Stimulated activated CD8-positive, alpha-beta memory T cell treated with anti-CD3 and anti-CD28 coated beads, Interleukin-15, amount 100 ng/mL, for 1 hour (primary cell): ENCODE measurements around the gene GPR50.

Experiments used
- DNase-seq: peaks from one replicate; pipeline ENCODE4 v3.0.0-alpha.2; 2020; ENCODE audit warnings: low read depth

The GPR50 gene

DNA sequence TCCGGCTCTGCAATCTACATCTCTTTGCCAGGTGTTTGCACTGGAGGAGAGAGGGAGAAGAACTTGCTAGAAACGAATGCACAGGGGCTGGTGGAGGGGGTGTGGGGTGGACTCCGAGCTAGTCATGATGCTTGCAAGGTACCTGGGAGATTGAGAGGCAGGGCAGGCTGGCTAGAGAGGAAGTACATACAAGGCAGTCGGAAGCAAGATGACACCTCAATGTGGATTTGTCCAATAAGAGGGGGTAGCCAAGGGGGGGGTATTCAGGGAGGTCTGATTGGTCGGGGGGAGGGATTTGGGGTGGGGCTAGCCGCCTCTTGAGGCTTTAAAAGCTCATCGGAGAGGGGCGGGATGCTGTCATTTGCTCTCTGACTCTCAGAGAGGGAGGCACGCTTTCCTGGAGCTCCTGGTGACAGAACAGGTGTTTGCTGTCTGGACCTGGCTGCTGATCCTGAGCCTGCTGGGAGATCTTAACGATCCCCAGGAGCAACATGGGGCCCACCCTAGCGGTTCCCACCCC is at the start of gene GPR50:
Gene GPR50, plus strand, starts transcription at position 354 of the 520 bp plus-strand sequence. Its CDS starts 138 bp downstream, at position 492.
- DNase-seq: no peak

DNA sequence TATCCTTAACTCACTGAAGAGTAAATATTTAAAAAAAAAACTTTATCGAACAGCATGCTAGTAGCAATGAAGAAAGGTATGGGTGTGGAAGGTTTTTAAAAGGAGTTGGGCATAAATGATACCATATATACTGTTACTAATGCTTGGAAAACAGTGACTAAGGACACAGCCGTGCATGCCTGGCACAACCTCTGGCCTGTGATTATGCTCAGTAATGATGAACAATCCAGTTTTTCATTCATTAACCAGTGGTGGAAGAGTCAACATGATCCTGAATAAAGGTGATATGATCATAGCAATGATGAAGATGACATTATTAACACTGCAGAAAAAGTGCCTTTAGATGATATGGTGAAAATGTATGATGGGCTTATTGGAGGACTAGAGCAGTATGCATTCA is 43.9 kb upstream of the GPR50 start:
- no peak for DNase-seq

DNA sequence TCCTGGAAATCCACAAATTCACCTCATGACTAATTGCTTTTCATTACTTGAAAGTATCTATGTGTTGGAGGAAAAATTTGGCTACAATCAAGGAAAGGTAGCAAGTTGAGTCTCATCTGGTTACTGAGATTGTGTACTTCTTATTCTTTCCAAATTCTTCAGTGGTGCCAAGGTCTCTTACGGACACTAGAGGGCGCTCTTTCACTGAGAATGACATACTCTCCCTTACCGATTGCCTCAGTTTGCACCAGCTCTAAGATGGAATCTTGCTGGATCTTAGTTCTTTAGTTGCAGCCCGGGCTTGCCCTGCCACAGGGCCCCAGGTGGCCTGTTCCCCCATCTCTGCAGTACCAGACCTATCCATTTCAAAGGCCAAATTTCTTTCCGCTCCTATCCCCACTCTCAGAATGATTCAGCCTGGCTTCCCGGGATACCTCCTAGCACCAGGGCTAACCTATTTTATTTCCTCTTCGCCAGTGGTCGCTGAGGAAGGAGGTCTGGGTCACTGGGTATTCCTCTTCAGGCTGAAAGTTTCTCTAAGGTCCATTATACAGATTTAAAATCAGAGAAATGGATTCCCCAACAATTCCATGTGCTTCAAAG is 24.6 kb upstream of the GPR50 start:
- DNase-seq: no peak

DNA sequence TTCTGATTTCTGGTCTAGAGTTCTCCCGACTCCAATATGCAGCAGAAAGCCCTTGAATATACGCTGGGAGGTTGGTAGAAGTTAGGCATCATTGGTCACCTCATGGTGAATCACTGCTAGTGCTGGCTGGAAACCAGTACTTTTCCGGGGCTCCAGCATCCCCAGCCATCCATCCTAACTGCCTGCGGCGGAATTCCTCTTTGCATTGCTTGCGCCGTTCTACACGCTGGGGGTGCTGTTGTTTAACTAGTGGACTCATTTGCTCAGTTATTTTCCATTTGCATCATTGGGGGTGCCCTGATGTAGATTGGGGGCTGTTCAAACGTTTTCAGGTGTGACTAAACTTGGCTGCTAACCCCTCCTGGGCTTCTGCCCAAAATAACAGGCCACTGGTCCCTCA is 23.3 kb upstream of the GPR50 start:
- no peak for DNase-seq

DNA sequence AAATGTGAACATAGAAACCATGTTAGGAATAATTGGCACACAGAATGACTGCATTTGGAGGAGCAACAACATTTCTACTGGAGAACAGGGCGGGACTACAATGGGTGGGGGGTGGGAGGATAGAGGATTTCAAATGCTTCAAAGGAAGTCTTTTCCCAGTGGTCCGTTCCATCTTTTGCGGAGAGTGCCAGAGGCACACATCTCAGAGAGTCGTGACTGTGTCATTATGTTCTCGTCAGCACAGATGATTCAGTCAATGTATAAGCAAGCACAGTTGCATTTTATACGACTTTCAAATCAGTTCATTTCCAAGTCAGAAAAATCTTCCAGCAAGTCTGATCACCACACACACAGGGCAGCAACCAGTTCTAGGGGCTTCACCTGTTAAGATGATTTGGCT is 22.7 kb upstream of the GPR50 start:
- DNase-seq: no peak

DNA sequence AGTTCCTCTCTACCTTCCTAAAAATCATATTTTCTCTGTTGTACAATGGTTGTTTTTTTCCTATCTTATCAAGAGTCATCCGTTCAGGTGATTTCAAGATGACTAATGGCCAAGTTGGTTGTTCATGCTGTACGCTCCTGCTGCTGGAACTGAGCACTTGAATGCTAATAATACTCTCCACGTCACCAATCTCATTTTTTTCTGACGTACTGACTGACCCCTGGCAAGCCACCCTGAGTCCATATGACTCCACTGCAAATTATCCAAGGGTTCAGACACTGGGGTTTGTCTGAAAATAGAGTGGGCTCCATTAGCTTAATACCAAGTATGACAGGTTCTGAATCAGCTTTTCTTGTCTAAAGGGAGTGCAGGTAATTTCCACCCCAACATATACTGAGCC is 21.1 kb upstream of the GPR50 start:
- no peak for DNase-seq

DNA sequence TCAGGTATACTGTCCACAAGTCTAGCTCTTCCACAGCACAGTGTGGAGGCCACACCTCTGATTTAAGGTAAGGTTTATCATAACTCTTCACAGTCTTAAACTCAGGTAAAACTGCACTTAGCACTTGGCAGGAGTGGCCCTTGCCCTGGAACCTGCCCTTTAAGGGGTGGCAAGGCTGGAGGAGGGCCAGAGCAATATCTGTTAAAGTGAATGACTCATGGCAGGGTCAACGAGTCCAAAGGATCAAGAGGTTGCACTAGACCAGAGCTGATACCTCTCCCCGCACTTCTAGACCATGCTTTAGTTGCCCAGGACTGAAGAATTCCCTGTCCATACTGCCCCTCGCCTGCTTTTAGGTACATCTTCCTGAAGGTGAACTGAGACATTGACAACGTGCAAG is 14.7 kb upstream of the GPR50 start:
- no peak for DNase-seq

DNA sequence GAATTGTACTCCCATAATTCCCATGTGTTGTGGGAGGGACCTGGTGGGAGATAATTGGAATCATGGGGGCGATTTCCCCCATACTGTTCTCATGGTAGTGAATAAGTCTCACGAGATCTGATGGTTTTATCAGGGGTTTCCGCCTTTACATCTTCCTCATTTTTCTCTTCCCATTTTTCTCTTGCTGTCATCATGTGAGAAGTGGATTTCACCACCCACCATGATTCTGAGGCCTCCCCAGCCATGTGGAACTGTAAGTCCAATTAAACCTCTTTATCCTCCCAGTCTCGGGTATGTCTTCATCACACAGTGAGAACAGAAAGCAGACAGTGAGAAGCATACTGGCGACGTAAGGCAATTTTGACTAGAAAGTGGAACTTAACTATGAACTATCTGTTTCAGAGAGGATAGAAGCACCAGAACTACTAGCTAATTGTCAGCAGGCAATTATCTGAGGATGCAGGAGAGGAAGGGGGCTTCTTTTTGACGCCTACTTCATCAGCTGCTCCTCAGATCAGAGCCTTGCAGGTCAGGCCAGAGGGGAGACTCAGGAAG is 8.5 kb upstream of the GPR50 start:
- DNase-seq: no peak

DNA sequence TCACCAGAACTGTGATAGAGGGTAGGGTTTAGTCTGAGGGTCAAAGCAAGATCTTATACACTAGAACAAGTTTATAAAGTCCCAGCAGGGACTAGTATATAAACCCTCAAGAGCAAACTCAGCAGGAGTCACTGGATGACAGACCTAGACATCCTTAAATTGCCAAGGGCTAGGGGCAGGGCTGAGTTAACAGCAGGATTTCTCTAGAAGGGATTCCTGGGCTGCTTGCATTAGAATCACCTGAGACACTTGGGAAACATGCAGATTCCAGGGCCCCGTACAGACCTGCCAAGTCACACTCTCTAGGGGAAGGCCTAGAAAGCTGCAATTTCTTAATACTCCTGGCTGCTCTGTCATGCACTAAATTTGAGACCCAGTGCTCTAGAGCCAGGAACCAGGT is 6.6 kb upstream of the GPR50 start:
- no peak for DNase-seq

DNA sequence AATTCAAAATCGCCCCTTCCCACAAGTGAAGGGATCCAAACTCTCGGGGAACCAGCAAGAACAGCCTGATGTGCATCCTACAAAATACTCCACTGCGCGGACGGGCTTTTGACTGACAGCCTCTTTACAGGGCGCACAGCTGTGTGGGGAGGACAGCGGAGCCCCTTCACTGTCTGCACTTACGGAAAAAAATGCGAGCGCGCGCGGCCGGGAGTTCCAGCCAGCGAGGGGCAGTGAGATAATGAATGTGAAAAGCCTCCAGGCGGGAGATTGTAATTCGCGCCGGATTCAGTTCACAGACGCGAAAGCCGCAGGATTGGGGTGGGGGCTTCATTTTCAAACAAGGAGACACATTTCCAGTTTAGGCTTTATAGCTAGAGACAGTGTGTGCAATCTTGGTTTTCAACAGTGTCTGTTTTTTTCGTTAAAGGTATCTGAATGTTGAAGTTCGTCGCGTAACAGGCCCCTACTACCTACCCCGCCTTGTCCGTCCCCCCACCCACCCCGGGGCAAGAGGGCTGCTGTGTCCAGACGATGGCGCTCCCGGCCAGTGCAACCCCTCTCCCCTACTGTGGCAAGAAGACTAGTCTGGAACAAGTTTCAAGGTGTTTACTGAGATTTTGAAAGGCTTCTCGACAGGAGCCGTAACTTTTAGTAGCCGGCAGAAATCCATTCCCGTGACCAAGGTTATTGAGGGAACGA is 1.7 kb upstream of the GPR50 start:
- DNase-seq: no peak

DNA sequence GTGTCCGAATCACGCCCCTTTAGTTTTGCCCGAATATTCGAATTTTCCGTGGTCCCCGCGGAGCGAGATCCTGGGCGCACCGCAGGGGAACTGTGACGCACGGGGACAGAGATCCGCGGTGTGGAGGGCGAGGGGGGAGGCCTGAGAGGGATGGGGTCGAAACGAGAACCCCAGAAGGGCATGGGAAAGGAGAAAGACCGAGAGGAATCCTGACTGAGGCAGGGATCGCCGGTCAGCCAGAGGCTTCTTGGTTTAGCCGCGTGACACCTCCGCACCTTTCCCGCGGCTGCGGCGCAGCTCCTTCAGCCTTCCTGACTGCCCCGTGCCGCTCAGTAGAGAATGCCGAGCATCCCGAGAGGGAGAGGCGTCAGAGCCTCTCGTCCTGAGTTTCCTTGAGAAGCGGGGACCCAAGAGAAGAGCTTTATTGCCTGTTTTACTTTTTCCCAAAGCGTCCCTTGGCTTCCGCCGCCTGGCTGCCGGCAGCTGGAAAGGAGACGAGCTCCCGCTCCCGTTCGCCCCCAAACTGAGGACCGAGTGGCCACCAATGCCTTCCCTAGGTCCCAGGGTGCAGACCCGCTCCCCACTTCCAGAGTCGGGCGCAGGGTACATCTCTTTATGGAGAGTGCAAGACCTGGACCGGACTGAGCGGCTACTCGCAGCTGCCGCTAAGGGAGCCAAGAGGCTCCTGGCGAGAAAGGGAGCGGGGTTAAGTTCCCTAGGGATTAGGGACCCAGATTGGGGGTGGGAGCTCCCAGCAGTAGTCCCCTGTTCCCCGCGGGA is 911 bp upstream of the GPR50 start:
- no peak for DNase-seq

DNA sequence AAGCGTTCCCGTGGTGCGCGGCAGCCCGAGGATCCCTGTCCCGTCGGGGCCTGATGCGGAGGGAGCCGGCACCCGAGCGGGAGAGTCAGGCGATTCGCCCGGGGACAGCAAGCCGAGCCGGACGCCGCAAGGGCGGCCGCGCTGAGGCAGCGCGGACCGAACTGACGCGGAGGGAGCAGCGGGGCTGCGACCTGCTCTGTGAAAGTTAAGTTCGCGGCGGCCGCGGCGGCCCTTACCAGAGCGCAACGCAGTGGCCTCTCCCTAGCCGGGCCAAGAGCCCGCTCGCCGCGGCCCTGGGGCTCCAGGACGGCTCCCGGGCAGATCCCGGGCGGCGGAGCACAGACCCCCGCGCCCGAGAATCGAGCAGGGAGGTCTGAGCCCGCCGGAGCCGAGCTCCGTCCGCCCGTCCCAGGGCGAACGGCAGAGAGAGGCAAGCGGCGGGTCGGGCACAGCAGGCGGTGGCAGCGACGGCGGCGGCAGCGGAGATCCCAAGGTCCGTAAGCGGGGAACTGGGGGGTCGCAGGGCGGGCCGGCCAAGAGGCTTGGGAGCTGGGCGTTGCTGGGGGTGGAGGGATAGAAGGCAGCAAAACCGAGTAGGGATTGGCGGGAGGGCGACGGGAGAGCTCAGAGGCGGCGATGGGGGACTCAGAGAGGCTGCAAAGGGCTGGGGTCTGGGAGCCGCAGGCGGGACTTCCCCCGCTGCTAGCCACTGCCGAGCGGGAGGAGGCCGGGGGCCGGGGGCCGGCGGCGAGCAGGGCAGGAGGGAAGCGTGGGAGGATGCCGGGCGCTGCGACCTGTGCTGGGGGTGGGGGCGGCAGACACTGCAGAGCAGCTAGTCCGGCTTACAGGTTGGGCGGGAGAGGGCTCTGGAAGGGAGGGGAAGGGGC is 1.0 kb downstream of the GPR50 start:
- no peak for DNase-seq

DNA sequence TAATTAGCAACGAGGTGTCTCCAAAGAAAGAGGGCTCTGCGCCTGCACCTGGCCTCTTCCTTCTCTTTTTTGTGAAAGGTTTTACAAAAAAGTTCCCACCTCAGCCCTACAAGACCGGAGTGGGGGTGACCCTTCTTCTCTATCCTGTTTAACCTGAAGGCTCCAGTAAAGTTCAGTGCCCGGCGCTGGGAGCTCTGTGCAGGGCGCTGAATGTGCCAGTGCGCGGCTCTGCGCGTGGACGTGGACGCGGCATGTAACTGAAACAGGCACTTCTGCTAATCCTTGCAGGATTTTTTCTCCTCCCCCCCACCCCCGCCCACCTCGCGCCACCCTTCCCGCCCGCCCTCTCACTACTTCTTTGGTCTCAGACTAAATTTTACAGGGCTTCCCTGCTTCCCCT is 2.4 kb downstream of the GPR50 start:
- DNase-seq: no peak

DNA sequence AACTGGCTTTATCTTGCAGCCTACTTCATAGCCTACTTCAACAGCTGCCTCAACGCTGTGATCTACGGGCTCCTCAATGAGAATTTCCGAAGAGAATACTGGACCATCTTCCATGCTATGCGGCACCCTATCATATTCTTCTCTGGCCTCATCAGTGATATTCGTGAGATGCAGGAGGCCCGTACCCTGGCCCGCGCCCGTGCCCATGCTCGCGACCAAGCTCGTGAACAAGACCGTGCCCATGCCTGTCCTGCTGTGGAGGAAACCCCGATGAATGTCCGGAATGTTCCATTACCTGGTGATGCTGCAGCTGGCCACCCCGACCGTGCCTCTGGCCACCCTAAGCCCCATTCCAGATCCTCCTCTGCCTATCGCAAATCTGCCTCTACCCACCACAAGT is 4.0 kb downstream of the GPR50 start:
- no peak for DNase-seq

DNA sequence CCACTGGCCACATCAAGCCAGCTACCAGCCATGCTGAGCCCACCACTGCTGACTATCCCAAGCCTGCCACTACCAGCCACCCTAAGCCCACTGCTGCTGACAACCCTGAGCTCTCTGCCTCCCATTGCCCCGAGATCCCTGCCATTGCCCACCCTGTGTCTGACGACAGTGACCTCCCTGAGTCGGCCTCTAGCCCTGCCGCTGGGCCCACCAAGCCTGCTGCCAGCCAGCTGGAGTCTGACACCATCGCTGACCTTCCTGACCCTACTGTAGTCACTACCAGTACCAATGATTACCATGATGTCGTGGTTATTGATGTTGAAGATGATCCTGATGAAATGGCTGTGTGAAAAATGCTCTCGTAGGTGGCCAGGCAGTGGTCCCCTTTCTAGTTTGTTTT is 4.7 kb downstream of the GPR50 start:
- DNase-seq: no peak

DNA sequence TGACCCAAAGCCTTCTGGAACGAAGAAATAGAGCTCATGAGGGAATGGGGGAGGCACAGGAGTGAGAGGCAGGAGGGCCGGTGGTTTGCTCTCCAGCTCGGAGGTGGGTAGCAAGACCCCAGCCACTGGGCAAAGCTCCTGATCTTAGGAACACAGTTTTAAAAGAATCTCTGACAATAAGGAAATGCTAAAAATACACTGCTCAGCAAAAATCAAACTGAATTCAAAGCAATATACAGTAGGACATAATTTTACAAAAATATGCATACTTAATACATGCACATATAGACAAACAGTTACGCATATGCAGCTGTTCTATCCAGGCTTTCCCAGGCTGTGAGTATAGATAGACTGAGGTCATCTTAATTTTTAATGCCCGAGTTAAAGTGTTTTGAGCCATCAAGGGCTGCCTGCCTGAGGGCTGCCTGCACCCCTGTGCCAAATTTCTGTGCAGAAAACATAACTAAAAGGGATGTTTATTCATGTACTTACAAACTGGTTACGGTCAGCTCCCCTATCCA is 6.9 kb downstream of the GPR50 start:
- no peak for DNase-seq

DNA sequence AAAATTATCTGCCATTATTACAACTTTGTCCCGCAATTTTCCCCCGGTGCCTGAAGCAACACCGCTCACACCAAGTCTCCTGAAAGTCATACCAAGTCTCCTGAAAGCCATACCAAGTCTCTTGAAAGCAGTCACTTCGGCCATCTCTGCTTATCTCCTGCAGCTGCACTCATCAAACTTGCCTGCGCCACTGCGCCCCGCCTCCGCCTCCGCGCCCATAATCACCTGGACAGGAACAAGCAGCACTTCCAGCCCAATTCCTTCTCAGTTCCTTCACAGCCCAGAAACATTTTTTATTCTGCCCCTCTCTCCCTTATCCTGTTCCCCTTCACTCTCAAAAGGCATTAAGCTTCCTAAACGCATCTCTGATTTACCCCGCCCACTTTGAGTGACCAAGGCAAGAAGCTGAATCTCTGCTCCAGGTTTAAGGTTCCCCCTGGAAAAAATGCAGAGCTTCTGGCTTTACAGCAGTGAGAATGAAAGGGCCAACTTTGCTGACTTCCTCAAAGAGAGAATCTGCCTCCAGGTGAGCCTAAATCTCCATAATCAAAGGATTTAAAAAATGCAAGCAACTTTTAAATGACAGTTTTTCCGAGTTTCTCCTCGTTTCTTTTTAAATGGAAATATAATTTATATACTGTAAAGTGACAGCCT is 7.7 kb downstream of the GPR50 start:
- DNase-seq: no peak

DNA sequence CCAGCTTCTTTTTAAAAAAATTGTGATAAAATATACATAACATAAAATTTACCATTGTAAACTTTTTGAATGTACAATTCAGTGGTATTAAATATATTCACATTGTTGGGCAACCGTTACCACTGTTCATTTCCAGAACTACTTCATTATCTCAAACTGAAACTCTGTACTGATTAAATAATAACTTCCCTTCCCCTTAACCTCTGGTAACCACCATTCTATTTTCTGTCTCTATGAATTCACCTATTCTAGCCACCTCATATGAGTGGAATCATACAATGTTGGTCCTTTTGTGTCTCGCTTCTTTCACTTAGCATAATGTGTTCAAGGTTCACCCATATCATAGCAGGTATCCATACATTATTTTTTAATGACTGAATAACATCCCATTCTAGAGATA is 8.3 kb downstream of the GPR50 start:
- DNase-seq: no peak

DNA sequence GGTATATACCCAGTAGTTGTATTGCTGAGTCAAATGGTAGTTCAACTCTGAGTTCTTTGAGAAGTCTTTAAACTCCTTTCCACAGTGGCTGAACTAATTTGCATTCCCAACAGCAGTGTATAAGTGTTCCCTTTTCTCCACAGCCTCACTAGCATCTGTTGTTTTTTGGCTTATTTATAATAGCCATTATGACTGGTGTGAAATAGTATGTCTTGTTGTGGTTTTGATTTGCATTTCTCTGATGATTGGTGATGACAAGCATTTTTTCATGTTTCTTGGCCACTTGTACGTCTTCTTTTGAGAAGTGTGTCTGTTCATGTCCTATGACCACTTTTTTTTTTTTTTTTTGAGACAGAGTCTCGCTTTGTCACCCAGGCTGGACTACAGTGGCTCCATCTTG is 30.5 kb downstream of the GPR50 start:
- DNase-seq: no peak

DNA sequence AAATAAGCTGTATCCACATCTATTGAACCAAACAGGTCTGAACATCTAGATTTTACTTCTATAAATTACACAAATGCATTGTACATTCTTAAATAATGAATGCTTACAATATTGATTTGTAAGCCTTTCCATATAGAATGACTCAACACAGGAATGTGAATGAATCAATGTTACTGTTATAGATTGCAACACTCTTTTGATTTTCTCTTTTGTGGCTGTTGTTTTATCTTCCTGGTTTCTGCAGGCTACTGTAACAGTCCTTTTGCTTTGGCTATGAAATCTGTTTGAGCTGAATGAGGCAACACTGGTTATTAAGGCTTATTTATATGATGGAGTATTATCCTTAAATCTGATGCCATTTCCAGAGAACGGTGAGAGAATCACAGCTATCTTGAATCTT is 49.5 kb downstream of the GPR50 start:
- DNase-seq: no peak

DNA sequence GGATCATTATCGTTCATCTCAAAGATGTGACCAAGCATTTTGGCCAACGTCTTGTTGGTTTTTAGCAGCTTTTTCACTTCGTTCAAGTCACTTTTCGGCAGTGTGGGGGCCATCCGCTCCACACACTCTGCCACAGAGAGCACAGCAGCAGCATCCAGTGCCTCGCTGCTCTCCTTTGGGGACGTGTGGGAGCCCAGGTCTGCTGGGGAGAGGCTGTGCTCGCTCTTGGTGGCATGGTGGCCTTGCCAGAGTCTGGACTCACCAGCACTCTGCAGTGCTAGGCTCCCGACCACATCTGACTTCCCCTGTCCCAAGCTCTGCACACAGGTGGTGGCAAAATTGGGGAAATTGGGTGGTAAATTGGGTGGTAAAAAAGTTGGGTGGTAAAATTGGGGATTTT is 50.6 kb downstream of the GPR50 start:
- no peak for DNase-seq
